BJ (cell line): ENCODE data around the gene EHD2. TPM values are rescaled to one million over a fixed set of nuclear protein-coding genes. Genes with fewer than 3 reads are reported as not detected.
"Not testable (repeated sequence)": the region's sequence is repeated elsewhere in the genome, so short reads cannot be mapped to it uniquely, and the experiment has no call there.

Experiments
- CTCF ChIA-PET: fragments of 350-600 bp; formaldehyde crosslinking; extraction: SDS; loops from one replicate; lab custom pipeline; 2021; ENCODE audit warnings: antibody characterized with exemption, inconsistent platforms; lab: Yijun Ruan, JAX
- POLR2A ChIA-PET: fragments of 300-600 bp; sonication (Branson Sonifier 250); formaldehyde crosslinking; extraction: SDS; loops from one replicate; lab custom pipeline; 2021; ENCODE audit warnings: antibody characterized with exemption; lab: Charles Lee
- DNase-seq: peaks from one replicate; pipeline ENCODE4 v3.0.0-alpha.2; 2011; ENCODE audit warnings: low read depth
- H3K27me3 ChIP-seq: 2 replicates; pipeline ENCODE4 v1.6.0; 2011; ENCODE audit warnings: low read length; ENCODE audit not compliant: control insufficient read depth, insufficient read depth
- H3K36me3 ChIP-seq: 2 replicates; pipeline ENCODE4 v1.5.1; 2011; ENCODE audit warnings: low read length; ENCODE audit not compliant: control insufficient read depth, insufficient read depth
- H3K4me3 ChIP-seq: 2 replicates; pipeline ENCODE4 v1.5.1; 2011; ENCODE audit warnings: low read depth, mild to moderate bottlenecking, control low read depth, low read length
- CTCF ChIP-seq: IDR thresholded peaks from 2 replicates; pipeline ENCODE4 v1.5.1; 2011; ENCODE audit warnings: low read depth, mild to moderate bottlenecking, control low read depth, inconsistent platforms, low read length, moderate library complexity; ENCODE audit not compliant: insufficient read depth
- polyA plus RNA-seq: library from polyadenylated mRNA; depleted of rRNA; stranded (reverse); fragments of >200 nt; gene quantifications from 2 replicates; pipeline ENCODE4 v1.2.3, GENCODE V29; 2011

Gene EHD2
- polyA plus RNA-seq, 1 experiment: 132 TPM

GRCh38 chr19:47761566-47761965 lies 48.3 kb downstream of the EHD2 start:
- Histone ChIP-seq H3K36me3 (peaks cover 12% of the 10 kb centered on the region), H3K27me3 (no peaks in the 10 kb centered on the region), H3K4me3 (no peak overlapping the region)
- ChIA-PET POLR2A (no interaction called here), CTCF (no interaction called here)
- TF ChIP-seq CTCF: no peak
- DNase-seq: no peak

DNA sequence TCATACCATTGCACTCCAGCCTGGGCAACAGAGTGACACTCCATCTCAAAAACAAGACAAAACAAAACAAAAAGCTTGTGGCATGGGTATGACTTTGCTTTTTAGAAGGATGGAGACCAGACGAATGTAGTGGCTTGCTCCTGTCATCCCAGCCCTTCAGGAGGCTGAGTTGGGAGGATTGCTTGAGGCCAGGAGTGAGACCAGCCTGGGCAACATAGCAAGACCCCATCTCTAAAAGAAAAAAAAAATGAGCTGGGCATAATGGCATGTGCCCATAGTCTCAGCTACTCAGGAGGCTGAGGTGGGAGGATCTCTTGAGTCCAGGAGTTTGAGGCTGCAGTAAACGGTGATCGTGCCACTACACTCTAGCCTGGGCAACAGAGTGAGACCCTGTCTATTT lies 48.9 kb downstream of the EHD2 start:
- Histone ChIP-seq H3K27me3 (no peaks in the 10 kb centered on the region), H3K36me3 (peaks cover 6% of the 10 kb centered on the region), H3K4me3 (no peak overlapping the region)
- no peak for DNase-seq
- POLR2A ChIA-PET: no interaction called here
- CTCF ChIA-PET: interaction anchor here (0.6 kb wide), 1 partner anchor 37 kb away, joined by 3 read pairs; no protein-coding TSS in a partner anchor
- TF ChIP-seq CTCF: no peak

- Histone ChIP-seq H3K4me3 (no peak overlapping the region), H3K27me3 (no peaks in the 10 kb centered on the region), H3K36me3 (peaks cover 3% of the 10 kb centered on the region; the same call in 1 of the 2 replicates)
- no peak for TF ChIP-seq CTCF
- POLR2A ChIA-PET: no interaction called here
- CTCF ChIA-PET: interaction anchor here (0.6 kb wide), 1 partner anchor 38 kb away, joined by 3 read pairs; no protein-coding TSS in a partner anchor
- DNase-seq: no peak
Observed at GRCh38 chr19:47762615-47763308, 49.5 kb downstream of the EHD2 start.

DNA sequence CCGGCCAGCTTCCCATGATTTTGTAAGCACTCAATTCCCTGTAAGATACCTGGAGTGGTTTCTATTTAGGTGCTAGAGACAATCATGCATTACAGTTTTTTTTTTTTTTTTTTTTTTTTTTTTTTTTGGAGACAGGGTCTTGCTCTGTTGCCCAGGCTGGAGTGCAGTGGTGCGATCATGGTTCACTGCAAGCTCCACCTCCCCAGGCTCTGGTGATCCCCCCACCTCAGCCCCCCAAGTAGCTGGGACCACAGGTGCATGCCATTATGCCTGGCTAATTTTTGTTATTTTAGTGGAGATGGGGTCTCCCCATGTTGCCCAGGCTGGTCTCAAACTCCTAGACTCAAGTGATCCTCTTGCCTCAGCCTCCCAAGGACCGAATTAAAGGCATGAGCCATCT lies 51.5 kb downstream of the EHD2 start:
- H3K27me3 ChIP-seq, H3K4me3 ChIP-seq, POLR2A ChIA-PET, DNase-seq, H3K36me3 ChIP-seq: not testable (repeated sequence)
- CTCF ChIA-PET: interaction anchor here (0.7 to 3.4 kb wide), 12 partner anchors 9 to 208 kb away, joined by 3 to 21 read pairs (median 12); partner anchors contain the start of gene EHD2

GRCh38 chr19:47765523-47766358 lies 52.5 kb downstream of the EHD2 start:
- Histone ChIP-seq H3K4me3 (no peak overlapping the region), H3K27me3 (no peaks in the 10 kb centered on the region), H3K36me3 (no peaks in the 10 kb centered on the region)
- POLR2A ChIA-PET: no interaction called here
- peak; percentile 80 for TF ChIP-seq CTCF
- CTCF ChIA-PET: interaction anchor here (0.7 to 3.4 kb wide), 18 partner anchors 8 to 270 kb away, joined by 3 to 21 read pairs (median 7); partner anchors contain the start of gene EHD2
- DNase-seq: no peak
